CD4-positive, alpha-beta T cell (primary cell): ENCODE data around the gene UGT2A3. TPM values are rescaled to one million over a fixed set of nuclear protein-coding genes. Genes with fewer than 3 reads are reported as not detected.

Experiments used
- ATAC-seq: fragments of 200-7000 bp; cut with Tn5 transposase; one replicate; pipeline ENCODE4 v1.10.0; 2022; ENCODE audit warnings: mild to moderate bottlenecking; ENCODE audit not compliant: poor library complexity
- CTCF ChIA-PET: fragments of 350-600 bp; sonication (Branson Sonifier 250); formaldehyde crosslinking; loops from one replicate; lab custom pipeline; 2021; ENCODE audit warnings: antibody characterized with exemption, inconsistent platforms; lab: Charles Lee
- POLR2A ChIA-PET: fragments of 350-600 bp; sonication (Branson Sonifier 250); formaldehyde crosslinking; loops from one replicate; lab custom pipeline; 2021; ENCODE audit warnings: antibody characterized with exemption, inconsistent platforms; lab: Charles Lee
- DNase-seq, 14 experiments: peaks; one replicate each; pipeline ENCODE4 v3.0.0-alpha.2; 2013 to 2020; ENCODE audit warnings: mixed read lengths in 2 of 14
- H3K27ac ChIP-seq, 2 donors: one replicate each; pipeline versions ENCODE4 v1.5.1 to v1.7.0; 2013; ENCODE audit warnings: low read length in 2 of 2, low read depth in 1 of 2, mild to moderate bottlenecking in 1 of 2
- H3K27me3 ChIP-seq, 2 experiments: 1 replicate in 1 of 2; 2 replicates in 1 of 2; pipeline versions ENCODE4 v1.6.1 to v1.7.0; 2013; ENCODE audit warnings: low read length in 2 of 2, control low read depth in 1 of 2, mild to moderate bottlenecking in 1 of 2, moderate library complexity in 1 of 2; ENCODE audit not compliant: insufficient read depth in 2 of 2, control insufficient read depth in 1 of 2
- H3K36me3 ChIP-seq: one replicate; pipeline ENCODE4 v1.6.1; 2013; ENCODE audit warnings: low read length, control low read depth; ENCODE audit not compliant: insufficient read depth
- H3K4me1 ChIP-seq: one replicate; pipeline ENCODE4 v1.6.1; 2013; ENCODE audit warnings: low read length, control low read depth; ENCODE audit not compliant: insufficient read depth
- H3K4me3 ChIP-seq: one replicate; pipeline ENCODE4 v1.5.1; 2013; ENCODE audit warnings: mild to moderate bottlenecking, low read length, moderate library complexity
- H3K9me3 ChIP-seq, 2 experiments: 1 replicate in 1 of 2; 2 replicates in 1 of 2; pipeline versions ENCODE4 v1.6.1 to v1.7.0; 2013; ENCODE audit warnings: low read length in 2 of 2, mild to moderate bottlenecking in 2 of 2, control low read depth in 1 of 2, moderate library complexity in 1 of 2; ENCODE audit not compliant: control insufficient read depth in 1 of 2, insufficient read depth in 1 of 2
- H3K27ac Mint-ChIP-seq: one replicate; pipeline ENCODE4 v1.8.0; 2020; ENCODE audit warnings: mixed read lengths
- H3K27me3 Mint-ChIP-seq: one replicate; pipeline ENCODE4 v1.8.0; 2021; ENCODE audit warnings: mixed read lengths
- H3K36me3 Mint-ChIP-seq: one replicate; pipeline ENCODE4 v1.8.0; 2021; ENCODE audit warnings: low read depth, mixed read lengths
- H3K4me1 Mint-ChIP-seq: one replicate; pipeline ENCODE4 v1.8.0; 2021; ENCODE audit warnings: low read depth, mixed read lengths
- H3K4me3 Mint-ChIP-seq: one replicate; pipeline ENCODE4 v1.8.0; 2020; ENCODE audit warnings: mild to moderate bottlenecking, mixed read lengths
- H3K9me3 Mint-ChIP-seq: one replicate; pipeline ENCODE4 v1.8.0; 2020; ENCODE audit warnings: mixed read lengths
- CTCF ChIP-seq: fragments of 200-600 bp; IDR thresholded peaks from one replicate; pipeline ENCODE4 v1.8.0; 2022; ENCODE audit warnings: antibody characterized with exemption, mild to moderate bottlenecking
- intact Hi-C, 2 experiments: fragments of 100-400 bp; cut with DNase I in 1 of 2; cut with micrococcal nuclease in 1 of 2; formaldehyde crosslinking; loops; one replicate each; pipeline versions ENCODE4 v1.15.1 to v1.9.0; 2023 to 2025; cut with DNase I, micrococcal nuclease
- total RNA-seq, 174 experiments: library from RNA in 2 of 174; stranded (reverse) in 2 of 174; gene quantifications; one replicate each; pipeline ENCODE4 v1.2.3 and lab custom pipeline; 2021 to 2026

Gene UGT2A3
- total RNA-seq, 2 experiments from 2014 or later = not detected

- peaks cover 2% of the 10 kb centered on the region for H3K9me3 Mint-ChIP-seq
- no peak overlapping the region for H3K27ac ChIP-seq
- ATAC-seq (no peak), DNase-seq (no peak)
- no peaks in the 10 kb centered on the region for H3K36me3 ChIP-seq
- no peaks in the 10 kb centered on the region for H3K4me1 Mint-ChIP-seq
- H3K4me3 ChIP-seq = no peak overlapping the region
- no peak overlapping the region for H3K27ac Mint-ChIP-seq
- ChIA-PET CTCF (interaction anchor here (0.9 kb wide), 1 partner anchor 11 kb away, joined by 3 read pairs; no protein-coding TSS in a partner anchor), POLR2A (no interaction called here)
- H3K27me3 Mint-ChIP-seq = no peaks in the 10 kb centered on the region
- no peaks in the 10 kb centered on the region for H3K4me1 ChIP-seq
- H3K36me3 Mint-ChIP-seq = no peaks in the 10 kb centered on the region
- H3K27me3 ChIP-seq = no peaks in the 10 kb centered on the region
- no peak overlapping the region for H3K4me3 Mint-ChIP-seq
- H3K9me3 ChIP-seq = peaks cover 0 to 3% of the 10 kb centered on the region in 2 experiments
- no peak for TF ChIP-seq CTCF
- intact Hi-C loops = no loop called here
Observed at GRCh38 chr4:68896749-68897148, 54.9 kb downstream of the UGT2A3 start.

GRCh38 chr4:68895561-68896198, 55.9 kb downstream of the UGT2A3 start:
- Histone ChIP-seq H3K36me3 (no peaks in the 10 kb centered on the region), H3K9me3 (no peaks in the 10 kb centered on the region), H3K27ac (no peak overlapping the region), H3K4me1 (no peaks in the 10 kb centered on the region), H3K4me3 (no peak overlapping the region), H3K27me3 (no peaks in the 10 kb centered on the region)
- DNase-seq (no peak), ATAC-seq (no peak)
- ChIA-PET CTCF (no interaction called here), POLR2A (no interaction called here)
- no peaks in the 10 kb centered on the region for H3K27me3 Mint-ChIP-seq
- H3K36me3 Mint-ChIP-seq = no peaks in the 10 kb centered on the region
- TF ChIP-seq CTCF = no peak
- intact Hi-C loops = no loop called here
- no peak overlapping the region for H3K27ac Mint-ChIP-seq
- H3K4me1 Mint-ChIP-seq = no peaks in the 10 kb centered on the region
- peaks cover 2% of the 10 kb centered on the region for H3K9me3 Mint-ChIP-seq
- H3K4me3 Mint-ChIP-seq = no peak overlapping the region

- no peaks in the 10 kb centered on the region for H3K4me1 Mint-ChIP-seq
- no peak overlapping the region for H3K4me3 Mint-ChIP-seq
Observed at GRCh38 chr4:68892861-68893260, 58.7 kb downstream of the UGT2A3 start.

More at GRCh38 chr4:68892861-68893260, 58.7 kb downstream of the UGT2A3 start:
- ATAC-seq (no peak), DNase-seq (no peak)
- no peaks in the 10 kb centered on the region for H3K36me3 Mint-ChIP-seq
- H3K27ac ChIP-seq = no peak overlapping the region
- peaks cover 2% of the 10 kb centered on the region for H3K9me3 Mint-ChIP-seq
- intact Hi-C loops = no loop called here
- no peaks in the 10 kb centered on the region for H3K4me1 ChIP-seq
- TF ChIP-seq CTCF = no peak
- no peaks in the 10 kb centered on the region for H3K27me3 Mint-ChIP-seq
- ChIA-PET POLR2A (no interaction called here), CTCF (no interaction called here)
- H3K36me3 ChIP-seq = no peaks in the 10 kb centered on the region
- H3K27ac Mint-ChIP-seq = no peak overlapping the region
- H3K27me3 ChIP-seq = no peaks in the 10 kb centered on the region
- no peaks in the 10 kb centered on the region for H3K9me3 ChIP-seq
- H3K4me3 ChIP-seq = no peak overlapping the region
